Calu3 (cell line): ENCODE measurements around the gene LUC7L2. TPM values are rescaled to one million over a fixed set of nuclear protein-coding genes. Genes with fewer than 3 reads are reported as not detected.
"Not testable (repeated sequence)": the region's sequence is repeated elsewhere in the genome, so short reads cannot be mapped to it uniquely, and the experiment has no call there.

Source experiments
- BruUV-seq: library from RNA; stranded (reverse); fragments of 400-500 nt; replicated peaks from 2 replicates; lab custom pipeline; 2021; lab: Mats Ljungman, UMichigan
- CTCF ChIA-PET: fragments of 300-600 bp; sonication (Branson Sonifier 250); formaldehyde crosslinking; loops from one replicate; lab custom pipeline; 2022; ENCODE audit warnings: antibody characterized with exemption; lab: Charles Lee
- DNase-seq: peaks from one replicate; pipeline ENCODE4 v3.0.0; 2022
- H3K27ac Mint-ChIP-seq: one replicate; pipeline ENCODE4 v1.8.0; 2022; ENCODE audit warnings: mixed read lengths; ENCODE audit not compliant: unreplicated experiment
- H3K27me3 Mint-ChIP-seq: one replicate; pipeline ENCODE4 v1.8.0; 2022; ENCODE audit warnings: mixed read lengths; ENCODE audit not compliant: unreplicated experiment
- H3K36me3 Mint-ChIP-seq: one replicate; pipeline ENCODE4 v1.8.0; 2022; ENCODE audit warnings: mild to moderate bottlenecking, moderate library complexity, mixed read lengths; ENCODE audit not compliant: insufficient read depth, unreplicated experiment
- H3K4me1 Mint-ChIP-seq: one replicate; pipeline ENCODE4 v1.8.0; 2022; ENCODE audit warnings: mild to moderate bottlenecking, low read depth, mixed read lengths; ENCODE audit not compliant: unreplicated experiment
- H3K4me3 Mint-ChIP-seq: one replicate; pipeline ENCODE4 v1.8.0; 2022; ENCODE audit warnings: mild to moderate bottlenecking, low read depth, moderate library complexity, mixed read lengths; ENCODE audit not compliant: unreplicated experiment
- H3K9me3 Mint-ChIP-seq: one replicate; pipeline ENCODE4 v1.8.0; 2022; ENCODE audit warnings: low read depth, mixed read lengths; ENCODE audit not compliant: unreplicated experiment
- CTCF ChIP-seq: fragments of 200-600 bp; IDR thresholded peaks from one replicate; pipeline ENCODE4 v1.8.0; 2022; ENCODE audit warnings: antibody characterized with exemption; ENCODE audit not compliant: unreplicated experiment
- intact Hi-C: fragments of 100-400 bp; cut with micrococcal nuclease; formaldehyde crosslinking; loops from one replicate; pipeline ENCODE4 v1.10.0; 2022; ENCODE audit not compliant: unreplicated experiment
- total RNA-seq: library from RNA; stranded (reverse); gene quantifications from 2 replicates; pipeline ENCODE4 v1.2.3, GENCODE V29; 2022

The LUC7L2 gene
- total RNA-seq, 1 experiment from 2014 or later: 88.8 TPM

GRCh38 chr7:139328375-139328774 is 31.3 kb upstream of the LUC7L2 start:
- TF ChIP-seq CTCF: no peak
- Mint-ChIP-seq H3K36me3 (peaks cover 4% of the 10 kb centered on the region), H3K27me3 (no peaks in the 10 kb centered on the region), H3K9me3 (no peaks in the 10 kb centered on the region), H3K4me3 (no peak overlapping the region), H3K27ac (no peak overlapping the region), H3K4me1 (no peaks in the 10 kb centered on the region)
- intact Hi-C loops: no loop called here
- CTCF ChIA-PET: no interaction called here
- DNase-seq: no peak
- BruUV-seq: no TSS peak

DNA sequence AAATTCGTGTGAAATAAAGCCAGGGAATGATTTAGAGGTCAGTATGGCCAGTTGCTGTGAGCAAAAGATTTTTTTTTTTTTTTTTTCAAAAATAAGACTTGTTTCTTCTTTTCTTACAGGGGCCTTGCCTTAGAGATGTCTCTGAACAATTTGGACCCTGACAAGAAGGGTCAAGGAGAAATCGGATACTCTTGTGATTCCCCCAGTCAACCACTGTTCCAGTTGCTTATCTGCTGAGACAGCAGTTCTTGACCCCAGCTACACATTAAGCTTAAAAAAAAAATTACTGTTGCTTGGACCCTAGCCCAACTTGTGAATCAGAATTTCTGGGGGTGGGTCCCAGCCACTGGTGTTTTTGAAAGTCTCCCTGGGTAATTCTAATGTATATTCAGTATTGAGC is 30.6 kb upstream of the LUC7L2 start:
- Mint-ChIP-seq H3K36me3 (peaks cover under 1% of the 10 kb centered on the region), H3K4me1 (no peaks in the 10 kb centered on the region), H3K27ac (no peak overlapping the region), H3K27me3 (no peaks in the 10 kb centered on the region), H3K9me3 (no peaks in the 10 kb centered on the region), H3K4me3 (no peak overlapping the region)
- DNase-seq: no peak
- intact Hi-C loops: no loop called here
- CTCF ChIA-PET: no interaction called here
- no peak for TF ChIP-seq CTCF
- no TSS peak for BruUV-seq

DNA sequence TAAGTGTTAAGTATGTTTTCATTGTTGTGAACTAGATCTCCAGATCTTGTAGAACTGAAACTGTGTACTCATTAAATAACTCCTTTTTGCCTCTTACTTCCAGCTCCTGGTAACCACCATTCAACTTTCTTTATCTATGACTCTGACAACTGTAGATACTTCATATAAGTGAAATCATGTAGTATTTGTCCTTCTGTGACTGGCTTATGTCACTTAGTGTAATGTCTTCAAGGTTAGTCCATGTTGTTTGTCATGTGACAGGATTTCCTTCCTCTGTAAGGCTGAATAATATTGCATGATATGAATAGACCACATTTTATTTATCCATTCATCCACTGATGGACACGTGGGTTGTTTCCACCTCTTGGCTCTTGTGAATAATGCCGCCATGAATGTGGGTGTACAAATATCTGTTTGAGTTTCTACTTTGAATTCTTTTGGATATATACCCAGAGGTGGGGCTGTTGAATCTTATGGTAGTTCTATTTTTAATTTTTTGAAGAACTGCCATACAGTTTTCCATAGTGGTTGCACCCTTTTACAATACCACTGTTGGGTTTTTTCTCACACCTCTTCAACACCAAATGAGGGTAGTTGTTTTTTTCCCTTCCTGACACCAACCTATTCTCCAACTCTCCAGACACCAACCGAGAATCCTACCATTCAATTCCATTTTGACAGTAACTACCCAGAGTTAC is 29.2 kb upstream of the LUC7L2 start:
- intact Hi-C loops: no loop called here
- TF ChIP-seq CTCF: no peak
- no peak overlapping the region for H3K27ac Mint-ChIP-seq
- CTCF ChIA-PET: no interaction called here
- no TSS peak for BruUV-seq
- no peak for DNase-seq
- H3K4me3 Mint-ChIP-seq: no peak overlapping the region
- no peaks in the 10 kb centered on the region for H3K27me3 Mint-ChIP-seq
- H3K9me3 Mint-ChIP-seq: no peaks in the 10 kb centered on the region
- no peaks in the 10 kb centered on the region for H3K36me3 Mint-ChIP-seq
- H3K4me1 Mint-ChIP-seq: no peaks in the 10 kb centered on the region

- Mint-ChIP-seq H3K27me3 (no peaks in the 10 kb centered on the region), H3K4me3 (no peak overlapping the region), H3K27ac (no peak overlapping the region), H3K9me3 (no peaks in the 10 kb centered on the region), H3K36me3 (no peaks in the 10 kb centered on the region), H3K4me1 (no peaks in the 10 kb centered on the region)
- TF ChIP-seq CTCF: no peak
- intact Hi-C loops: no loop called here
- no peak for DNase-seq
- BruUV-seq: no TSS peak
- CTCF ChIA-PET: interaction anchor here (0.6 to 1.0 kb wide), 5 partner anchors 8 to 296 kb away, joined by 3 to 6 read pairs (median 3); no protein-coding TSS in a partner anchor
Observed at GRCh38 chr7:139332697-139333359, 26.9 kb upstream of the LUC7L2 start.

- H3K4me1 Mint-ChIP-seq, DNase-seq, H3K27me3 Mint-ChIP-seq, H3K4me3 Mint-ChIP-seq, BruUV-seq, intact Hi-C loops, H3K27ac Mint-ChIP-seq, H3K36me3 Mint-ChIP-seq, H3K9me3 Mint-ChIP-seq: not testable (repeated sequence)
- CTCF ChIA-PET: interaction anchor here (0.6 to 1.0 kb wide), 5 partner anchors 8 to 295 kb away, joined by 3 to 6 read pairs (median 3); no protein-coding TSS in a partner anchor
Observed at GRCh38 chr7:139333443-139333842, 26.3 kb upstream of the LUC7L2 start.
